ENCODE results near the gene LCLAT1. TPM values are rescaled to one million over a fixed set of nuclear protein-coding genes. Genes with fewer than 3 reads are reported as not detected.

The LCLAT1 gene
- total RNA-seq, 1 experiment from 2014 or later: 32.9 TPM

DNA sequence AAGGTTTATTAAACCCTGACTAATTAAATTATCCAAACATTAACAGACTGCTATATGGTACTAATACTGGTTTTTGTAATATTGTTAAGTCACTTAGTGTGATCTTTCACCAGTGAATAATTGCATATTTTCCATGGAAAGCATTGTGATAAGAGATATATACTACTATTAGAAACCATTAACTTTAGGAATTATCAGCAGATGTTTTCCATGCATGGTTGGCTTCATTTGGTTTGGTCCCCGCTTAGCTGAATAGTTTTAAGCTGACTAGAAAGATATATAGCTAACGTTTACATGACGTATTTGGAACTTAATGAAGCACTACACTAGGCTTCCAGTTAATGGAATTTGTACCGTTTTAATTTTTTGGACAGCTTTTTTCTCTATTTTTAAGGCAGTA lies 37.9 kb downstream of the LCLAT1 start:
- H3K18ac ChIP-seq (ENCODE audit: insufficient read length, low read depth, low read length): no peak overlapping the region
- no peak overlapping the region for H3T11ph ChIP-seq (ENCODE audit: low read length)
- no peaks in the 10 kb centered on the region for H3K27me3 Mint-ChIP-seq (ENCODE audit: low read depth)
- H4K91ac ChIP-seq (ENCODE audit: insufficient read length, low read depth, low read length): no peak overlapping the region
- H3K4me1 Mint-ChIP-seq: peaks cover 12 to 16% of the 10 kb centered on the region in 2 experiments
- no peak overlapping the region for H3K4me3 Mint-ChIP-seq
- H4K20me1 ChIP-seq (ENCODE audit: control insufficient read depth, insufficient read depth, insufficient read length): no peaks in the 10 kb centered on the region
- H3K4me1 ChIP-seq (ENCODE audit: insufficient read depth, low read length): peaks cover 3% of the 10 kb centered on the region; the same call in 1 of the 2 replicates
- H3K4me2 ChIP-seq (ENCODE audit: insufficient read depth, insufficient read length, low read length): no peak overlapping the region
- no peak overlapping the region for H2AFZ ChIP-seq (ENCODE audit: low read length)
- H2BK120ac ChIP-seq (ENCODE audit: low read depth, low read length, poor library complexity, severe bottlenecking): no peak overlapping the region
- H3K27ac Mint-ChIP-seq: no peak overlapping the region
- no peak overlapping the region for H3K23ac ChIP-seq (ENCODE audit: insufficient read length, low read depth, low read length)
- H3K27me3 ChIP-seq (ENCODE audit: insufficient read depth, low read length): no peaks in the 10 kb centered on the region
- no peak overlapping the region for H2AK5ac ChIP-seq (ENCODE audit: insufficient read length, low read length)
- no peak overlapping the region for H3K9ac ChIP-seq (ENCODE audit: extremely low read depth, insufficient read length, low read length)
- H3K9me3 Mint-ChIP-seq: no peaks in the 10 kb centered on the region
- H2BK5ac ChIP-seq (ENCODE audit: insufficient read length, low read length): no peak overlapping the region
- TF ChIP-seq, protein P1, sequence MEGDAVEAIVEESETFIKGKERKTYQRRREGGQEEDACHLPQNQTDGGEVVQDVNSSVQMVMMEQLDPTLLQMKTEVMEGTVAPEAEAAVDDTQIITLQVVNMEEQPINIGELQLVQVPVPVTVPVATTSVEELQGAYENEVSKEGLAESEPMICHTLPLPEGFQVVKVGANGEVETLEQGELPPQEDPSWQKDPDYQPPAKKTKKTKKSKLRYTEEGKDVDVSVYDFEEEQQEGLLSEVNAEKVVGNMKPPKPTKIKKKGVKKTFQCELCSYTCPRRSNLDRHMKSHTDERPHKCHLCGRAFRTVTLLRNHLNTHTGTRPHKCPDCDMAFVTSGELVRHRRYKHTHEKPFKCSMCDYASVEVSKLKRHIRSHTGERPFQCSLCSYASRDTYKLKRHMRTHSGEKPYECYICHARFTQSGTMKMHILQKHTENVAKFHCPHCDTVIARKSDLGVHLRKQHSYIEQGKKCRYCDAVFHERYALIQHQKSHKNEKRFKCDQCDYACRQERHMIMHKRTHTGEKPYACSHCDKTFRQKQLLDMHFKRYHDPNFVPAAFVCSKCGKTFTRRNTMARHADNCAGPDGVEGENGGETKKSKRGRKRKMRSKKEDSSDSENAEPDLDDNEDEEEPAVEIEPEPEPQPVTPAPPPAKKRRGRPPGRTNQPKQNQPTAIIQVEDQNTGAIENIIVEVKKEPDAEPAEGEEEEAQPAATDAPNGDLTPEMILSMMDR (conservative IDR thresholded peaks at IDR 0.05): no peak
- H3K9me3 ChIP-seq (ENCODE audit: control insufficient read depth, low read depth, low read length): no peaks in the 10 kb centered on the region
- no peaks in the 10 kb centered on the region for H3K36me3 Mint-ChIP-seq (ENCODE audit: insufficient read depth in 1 of 3, low read depth in 3 of 3)
- H3K23me2 ChIP-seq (ENCODE audit: insufficient read length, low read depth, low read length, poor library complexity, severe bottlenecking): no peaks in the 10 kb centered on the region
- WGBS (ENCODE audit: extremely low coverage, insufficient read length, low lambda C conversion rate): no CpG with 5 or more reads among the region's 4 CpGs
- no peak overlapping the region for H3K4ac ChIP-seq (ENCODE audit: low read depth, low read length)
- H3K14ac ChIP-seq (ENCODE audit: insufficient read depth, low read length): no peak overlapping the region
- H4K8ac ChIP-seq (replicated peaks; ENCODE audit: insufficient read length, low read depth, low read length): no peak overlapping the region
- no peak for DNase-seq
- H2BK12ac ChIP-seq (ENCODE audit: insufficient read length, low read depth, low read length): no peak overlapping the region
- H2BK20ac ChIP-seq (ENCODE audit: low read depth, low read length, poor library complexity, severe bottlenecking): no peak overlapping the region
- no peak overlapping the region for H3K56ac ChIP-seq (ENCODE audit: insufficient read length, low read depth, low read length)
- peaks cover 6% of the 10 kb centered on the region for H3K79me1 ChIP-seq (ENCODE audit: insufficient read depth, low read depth, low read length, poor library complexity, severe bottlenecking)
- no peak overlapping the region for H3K27ac ChIP-seq (ENCODE audit: insufficient read length, low read depth, low read length)
- H3K79me2 ChIP-seq (ENCODE audit: insufficient read depth, low read length): peaks cover 4% of the 10 kb centered on the region; the same call in 1 of the 2 replicates
- no peak overlapping the region for H2BK15ac ChIP-seq (ENCODE audit: low read depth, low read length)
- H4K5ac ChIP-seq (ENCODE audit: insufficient read length, low read depth, low read length): no peak overlapping the region

Measured in H9 (cell line).